Right atrium auricular region (tissue), 2 donors: ENCODE results near the gene APH1A. TPM values are rescaled to one million over a fixed set of nuclear protein-coding genes. Genes with fewer than 3 reads are reported as not detected.

Source experiments
- DNase-seq: peaks from one replicate; pipeline ENCODE4 v3.0.0-alpha.2; 2019; ENCODE audit warnings: low spot score
- H3K27ac ChIP-seq, 2 donors: fragments of 200-600 bp; sonication (generic); 1 replicate in 1 of 2; 2 replicates in 1 of 2; pipeline ENCODE4 v1.5.1; 2016 to 2019
- H3K27me3 ChIP-seq, 2 donors: fragments of 200-600 bp; sonication (generic); one replicate each; pipeline versions ENCODE4 v1.5.1 to v1.6.0; 2017 to 2019
- H3K36me3 ChIP-seq: fragments of 200-600 bp; sonication (generic); one replicate; pipeline ENCODE4 v1.5.1; 2016
- H3K4me1 ChIP-seq, 2 donors: fragments of 200-600 bp; sonication (generic); one replicate each; pipeline versions ENCODE4 v1.5.1 to v1.6.0; 2017 to 2019
- H3K4me3 ChIP-seq, 2 donors: fragments of 200-600 bp; sonication (generic); 1 replicate in 1 of 2; 2 replicates in 1 of 2; pipeline ENCODE4 v1.5.1; 2017 to 2019; ENCODE audit warnings: mild to moderate bottlenecking in 1 of 2, moderate library complexity in 1 of 2
- H3K9me3 ChIP-seq, 2 donors: fragments of 200-600 bp; sonication (generic); one replicate each; pipeline ENCODE4 v1.5.1; 2019
- total RNA-seq, 2 donors: library from RNA; depleted of rRNA; stranded (reverse); fragments of >200 nt; gene quantifications; one replicate each; pipeline ENCODE4 v1.1.0, GENCODE V29; 2016
- TF ChIP-seq, protein P1 (sequence below), 2 donors: fragments of 200-600 bp; sonication (generic); IDR thresholded peaks; one replicate each; pipeline ENCODE4 v1.5.1; 2019; ENCODE audit warnings: antibody characterized with exemption in 2 of 2

The APH1A gene
- total RNA-seq, 2 donors from 2014 or later: 60.6 to 64.9 TPM

DNA sequence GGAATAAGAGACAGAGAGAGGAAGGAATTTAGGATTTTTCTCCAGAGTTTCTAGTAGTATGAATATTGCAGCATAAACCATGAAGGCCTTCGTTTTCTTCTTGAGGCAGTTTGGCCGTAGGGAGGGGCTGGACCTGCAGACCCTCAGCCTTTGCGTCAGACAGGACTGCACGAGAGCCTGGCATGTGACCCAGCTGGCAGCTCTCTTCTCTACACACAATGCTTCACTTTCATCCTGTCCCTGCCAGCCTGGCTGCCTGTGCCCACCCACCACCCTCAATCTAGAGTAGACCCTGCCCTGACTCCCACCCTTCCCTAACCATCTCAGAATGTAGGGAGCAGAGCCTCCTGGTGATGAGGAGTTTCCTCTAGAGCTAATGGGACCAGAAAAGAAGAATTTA is 9.6 kb downstream of the APH1A start:
- TF ChIP-seq, protein P1, sequence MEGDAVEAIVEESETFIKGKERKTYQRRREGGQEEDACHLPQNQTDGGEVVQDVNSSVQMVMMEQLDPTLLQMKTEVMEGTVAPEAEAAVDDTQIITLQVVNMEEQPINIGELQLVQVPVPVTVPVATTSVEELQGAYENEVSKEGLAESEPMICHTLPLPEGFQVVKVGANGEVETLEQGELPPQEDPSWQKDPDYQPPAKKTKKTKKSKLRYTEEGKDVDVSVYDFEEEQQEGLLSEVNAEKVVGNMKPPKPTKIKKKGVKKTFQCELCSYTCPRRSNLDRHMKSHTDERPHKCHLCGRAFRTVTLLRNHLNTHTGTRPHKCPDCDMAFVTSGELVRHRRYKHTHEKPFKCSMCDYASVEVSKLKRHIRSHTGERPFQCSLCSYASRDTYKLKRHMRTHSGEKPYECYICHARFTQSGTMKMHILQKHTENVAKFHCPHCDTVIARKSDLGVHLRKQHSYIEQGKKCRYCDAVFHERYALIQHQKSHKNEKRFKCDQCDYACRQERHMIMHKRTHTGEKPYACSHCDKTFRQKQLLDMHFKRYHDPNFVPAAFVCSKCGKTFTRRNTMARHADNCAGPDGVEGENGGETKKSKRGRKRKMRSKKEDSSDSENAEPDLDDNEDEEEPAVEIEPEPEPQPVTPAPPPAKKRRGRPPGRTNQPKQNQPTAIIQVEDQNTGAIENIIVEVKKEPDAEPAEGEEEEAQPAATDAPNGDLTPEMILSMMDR (IDR thresholded peaks at IDR 0.05): no peak
- peak overlapping the region; percentile 70 to 78 for H3K27ac ChIP-seq
- peaks cover 0 to 40% of the 10 kb centered on the region in 2 donors for H3K4me1 ChIP-seq
- no peaks in the 10 kb centered on the region for H3K9me3 ChIP-seq
- H3K4me3 ChIP-seq: no peak overlapping the region
- peaks cover 3% of the 10 kb centered on the region for H3K36me3 ChIP-seq
- DNase-seq: no peak
- H3K27me3 ChIP-seq: no peaks in the 10 kb centered on the region

DNA sequence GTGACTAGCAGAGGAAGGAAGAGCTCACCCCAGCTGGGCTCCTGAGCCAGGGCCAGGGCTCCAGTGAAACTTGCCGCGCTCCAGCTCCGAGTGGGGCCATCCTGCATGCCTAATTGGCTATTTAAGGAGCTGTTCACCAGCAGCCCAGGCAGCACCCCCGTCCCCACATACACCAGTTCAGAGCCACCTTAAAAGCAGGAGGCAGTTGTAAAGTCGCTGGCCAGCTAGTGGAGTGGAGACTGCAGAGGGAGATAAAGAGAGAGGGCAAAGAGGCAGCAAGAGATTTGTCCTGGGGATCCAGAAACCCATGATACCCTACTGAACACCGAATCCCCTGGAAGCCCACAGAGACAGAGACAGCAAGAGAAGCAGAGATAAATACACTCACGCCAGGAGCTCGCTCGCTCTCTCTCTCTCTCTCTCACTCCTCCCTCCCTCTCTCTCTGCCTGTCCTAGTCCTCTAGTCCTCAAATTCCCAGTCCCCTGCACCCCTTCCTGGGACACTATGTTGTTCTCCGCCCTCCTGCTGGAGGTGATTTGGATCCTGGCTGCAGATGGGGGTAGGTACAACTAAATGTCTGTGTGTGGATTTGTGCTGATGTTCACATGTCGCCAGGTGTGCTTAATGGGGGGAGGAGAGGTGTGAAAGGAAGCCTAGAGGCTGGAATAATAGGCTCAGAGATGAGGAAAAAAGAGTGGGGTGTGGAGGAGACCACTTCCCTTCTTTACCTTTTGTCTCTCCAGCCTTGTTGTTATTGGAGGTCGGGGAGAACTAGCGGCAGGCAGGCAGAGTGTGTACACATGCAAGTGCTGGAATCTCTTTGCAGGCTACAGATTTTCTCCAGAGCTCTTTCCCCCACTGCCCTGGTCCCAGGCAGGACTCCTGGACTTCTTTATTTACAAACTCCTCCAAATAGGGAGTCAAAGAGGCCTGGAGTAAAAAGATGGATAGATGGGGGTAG is 10.9 kb downstream of the APH1A start, which contains the start of gene CA14:
Gene CA14, plus strand, starts transcription at position 151 of the 962 bp plus-strand sequence. Its CDS starts 355 bp downstream, at position 506.
- no peaks in the 10 kb centered on the region for H3K36me3 ChIP-seq
- peaks cover 0 to 40% of the 10 kb centered on the region in 2 donors for H3K4me1 ChIP-seq
- DNase-seq: no peak
- TF ChIP-seq, protein P1 (IDR thresholded peaks at IDR 0.05): no peak
- no peaks in the 10 kb centered on the region for H3K9me3 ChIP-seq
- H3K27ac ChIP-seq: peak within 1 kb of the TSS; percentile 73 to 78
- H3K27me3 ChIP-seq: no peaks in the 10 kb centered on the region
- H3K4me3 ChIP-seq: peak within 1 kb of the TSS; percentile 3 to 15

DNA sequence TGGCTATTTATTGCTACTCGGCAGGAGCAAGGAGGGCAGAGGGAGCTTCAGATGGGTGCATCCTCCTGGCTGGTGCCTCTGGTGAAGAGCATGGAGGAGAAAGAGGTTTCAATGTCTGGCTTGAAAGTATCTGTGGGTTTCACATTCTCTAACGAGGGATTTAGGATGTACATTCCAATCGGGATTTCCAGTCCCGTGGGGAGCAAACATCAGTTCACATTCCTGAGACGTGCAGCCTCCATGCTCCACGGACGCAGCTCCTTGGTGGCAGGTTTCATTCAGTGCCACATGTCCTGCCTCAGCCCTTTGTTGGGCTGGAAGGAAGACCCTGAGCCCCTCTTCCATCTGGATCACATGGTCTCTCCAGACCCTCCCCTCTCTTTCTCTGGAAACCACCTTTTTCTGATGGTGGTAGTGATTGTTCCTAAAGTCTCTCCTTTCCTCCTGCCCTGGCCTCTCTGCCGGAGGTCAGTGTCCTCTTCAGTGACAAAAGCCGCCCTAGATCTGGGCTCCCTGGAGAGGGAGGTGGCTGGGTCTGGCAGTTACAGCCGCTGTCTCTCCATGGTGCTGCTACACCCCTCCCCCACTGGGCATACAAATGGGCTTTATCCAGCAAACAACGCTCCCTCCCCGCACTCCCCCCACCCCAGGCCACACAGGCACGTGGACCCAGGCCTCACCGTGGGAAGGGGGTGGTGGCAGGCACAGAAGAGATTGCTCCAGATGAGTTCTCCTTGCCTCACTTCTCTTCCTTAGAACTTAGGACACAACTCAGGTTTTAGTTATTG is 12.1 kb downstream of the APH1A start:
- H3K27me3 ChIP-seq: no peaks in the 10 kb centered on the region
- H3K36me3 ChIP-seq: no peaks in the 10 kb centered on the region
- peak overlapping the region in 1 of 2 donors; percentile 44 for H3K4me3 ChIP-seq
- H3K4me1 ChIP-seq: peaks cover 0 to 40% of the 10 kb centered on the region in 2 donors
- H3K9me3 ChIP-seq: no peaks in the 10 kb centered on the region
- DNase-seq: no peak
- TF ChIP-seq, protein P1 (IDR thresholded peaks at IDR 0.05): no peak
- H3K27ac ChIP-seq: peak overlapping the region; percentile 73 to 78

DNA sequence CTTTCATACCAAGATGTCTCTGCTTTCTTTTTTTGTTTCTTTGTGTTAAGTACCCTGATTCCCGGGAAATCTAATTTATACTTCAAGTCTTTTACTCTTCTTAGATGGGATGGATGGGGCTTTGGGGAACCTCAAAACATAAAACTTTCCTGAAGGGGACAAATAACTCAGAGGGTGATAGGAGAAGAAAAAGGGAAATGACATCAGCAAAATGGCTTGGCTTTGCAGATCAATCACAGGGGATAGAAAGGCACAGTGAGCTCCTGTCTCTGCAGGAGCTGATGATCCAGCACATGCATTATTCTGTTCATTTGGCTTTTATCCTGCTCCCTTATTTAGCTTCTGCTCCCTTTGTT is 12.6 kb downstream of the APH1A start:
- TF ChIP-seq, protein P1 (IDR thresholded peaks at IDR 0.05): no peak
- DNase-seq: no peak
- H3K36me3 ChIP-seq: no peaks in the 10 kb centered on the region
- peaks cover 0 to 40% of the 10 kb centered on the region in 2 donors for H3K4me1 ChIP-seq
- H3K27ac ChIP-seq: peak overlapping the region; percentile 48 to 73
- peak overlapping the region in 1 of 2 donors; percentile 44 for H3K4me3 ChIP-seq
- H3K27me3 ChIP-seq: no peaks in the 10 kb centered on the region
- H3K9me3 ChIP-seq: no peaks in the 10 kb centered on the region

DNA sequence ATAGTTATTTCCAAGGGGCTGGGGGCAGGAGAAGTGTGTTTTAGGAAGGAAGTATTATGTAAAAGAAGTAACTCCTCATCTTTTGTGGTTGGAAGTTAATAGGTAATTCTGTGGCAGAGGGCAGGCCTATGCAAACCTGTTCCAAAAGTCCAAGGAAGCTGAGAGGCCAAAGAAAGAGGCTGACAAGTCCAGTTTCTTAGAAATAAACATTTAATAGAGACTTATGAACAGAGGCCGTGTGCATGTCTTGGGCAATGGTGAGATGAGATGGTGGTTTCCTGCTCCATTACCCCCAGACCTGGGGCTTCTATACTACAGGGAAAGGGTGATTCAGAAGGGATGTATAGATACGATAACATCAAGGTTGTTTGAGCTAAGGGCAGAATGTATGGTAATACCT is 18.9 kb downstream of the APH1A start:
- no peak for DNase-seq
- H3K4me3 ChIP-seq: no peak overlapping the region
- no peak overlapping the region for H3K27ac ChIP-seq
- TF ChIP-seq, protein P1 (IDR thresholded peaks at IDR 0.05): no peak
- no peaks in the 10 kb centered on the region for H3K36me3 ChIP-seq
- no peaks in the 10 kb centered on the region for H3K4me1 ChIP-seq
- H3K27me3 ChIP-seq: no peaks in the 10 kb centered on the region
- no peaks in the 10 kb centered on the region for H3K9me3 ChIP-seq
